HEK293 (cell line): ENCODE data around the gene FGF22.

Experiments
- CTCF ChIA-PET: fragments of 350-600 bp; formaldehyde crosslinking; extraction: SDS; loops from one replicate; lab custom pipeline; 2021; ENCODE audit warnings: antibody characterized with exemption; lab: Yijun Ruan, JAX
- POLR2A ChIA-PET: fragments of 300-600 bp; formaldehyde crosslinking; extraction: SDS; loops from one replicate; lab custom pipeline; 2020; ENCODE audit warnings: antibody characterized with exemption, inconsistent platforms; lab: Yijun Ruan, JAX
- H3K27ac ChIP-seq: fragments of 200-500 bp; sonication (Bioruptor generic); 2 replicates; pipeline ENCODE4 v1.5.1; 2014; ENCODE audit warnings: low read depth, low read length, control low read depth, inconsistent platforms; ENCODE audit errors: extremely low read depth
- H3K36me3 ChIP-seq, 2 experiments: fragments of 200-500 bp in 1 of 2; sonication (Bioruptor generic) in 1 of 2; 1 replicate in 1 of 2; 2 replicates in 1 of 2; pipeline ENCODE4 v1.5.1; 2014 to 2017; ENCODE audit warnings: inconsistent platforms in 2 of 2, low read length in 2 of 2; ENCODE audit not compliant: control insufficient read depth in 2 of 2, insufficient read depth in 1 of 2
- H3K4me1 ChIP-seq: fragments of 200-500 bp; sonication (Bioruptor generic); 2 replicates; pipeline ENCODE4 v1.5.1; 2014; ENCODE audit warnings: mild to moderate bottlenecking, low read length, inconsistent platforms; ENCODE audit not compliant: control insufficient read depth, insufficient read depth
- H3K4me3 ChIP-seq: 2 replicates; pipeline ENCODE4 v1.5.1; 2011; ENCODE audit warnings: low read depth, mild to moderate bottlenecking, control low read depth, low read length, moderate library complexity
- H3K9me3 ChIP-seq: fragments of 200-500 bp; sonication (Bioruptor generic); 2 replicates; pipeline ENCODE4 v1.5.1; 2014; ENCODE audit warnings: low read depth, low read length, inconsistent platforms; ENCODE audit not compliant: control insufficient read depth, insufficient read depth
- BCL11A ChIP-seq: fragments of 450-650 bp; formaldehyde crosslinking; IDR thresholded peaks from 2 replicates; pipeline ENCODE4 v1.5.1; 2016; ENCODE audit warnings: low read depth, missing biosample characterization, missing genetic modification characterization
- BCL11B ChIP-seq: fragments of 450-650 bp; formaldehyde crosslinking; IDR thresholded peaks from 2 replicates; pipeline ENCODE4 v1.5.1; 2016; ENCODE audit warnings: low read depth, missing biosample characterization, missing genetic modification characterization
- EGR2 ChIP-seq: fragments of 450-650 bp; formaldehyde crosslinking; IDR thresholded peaks from 2 replicates; pipeline ENCODE4 v1.5.1; 2016; ENCODE audit warnings: low read depth, missing biosample characterization, missing genetic modification characterization
- GFI1B ChIP-seq: fragments of 450-650 bp; formaldehyde crosslinking; IDR thresholded peaks from 2 replicates; pipeline ENCODE4 v1.5.1; 2016; ENCODE audit warnings: missing biosample characterization, missing genetic modification characterization
- HOXD13 ChIP-seq: sonication (generic); formaldehyde crosslinking; IDR thresholded peaks from 2 replicates; pipeline ENCODE4 v1.8.0; 2022; ENCODE audit warnings: missing genetic modification reagents, borderline replicate concordance
- MYNN ChIP-seq: fragments of 450-650 bp; formaldehyde crosslinking; IDR thresholded peaks from 2 replicates; pipeline ENCODE4 v1.5.1; 2016; ENCODE audit warnings: missing biosample characterization, missing genetic modification characterization, borderline replicate concordance
- SP2 ChIP-seq: fragments of 450-650 bp; formaldehyde crosslinking; IDR thresholded peaks from 2 replicates; pipeline ENCODE4 v1.5.1; 2016; ENCODE audit warnings: missing biosample characterization, missing genetic modification characterization
- ZFHX2 ChIP-seq: fragments of 450-650 bp; formaldehyde crosslinking; conservative IDR thresholded peaks from 2 replicates; pipeline ENCODE4 v1.5.1; 2016; ENCODE audit warnings: missing biosample characterization, missing genetic modification characterization
- ZFP41 ChIP-seq: fragments of 450-650 bp; formaldehyde crosslinking; IDR thresholded peaks from 2 replicates; pipeline ENCODE4 v1.5.1; 2016; ENCODE audit warnings: missing biosample characterization, missing genetic modification characterization, borderline replicate concordance
- ZNF133 ChIP-seq: fragments of 450-650 bp; formaldehyde crosslinking; IDR thresholded peaks from 2 replicates; pipeline ENCODE4 v1.5.1; 2016; ENCODE audit warnings: missing biosample characterization, missing genetic modification characterization
- ZNF19 ChIP-seq: fragments of 450-650 bp; formaldehyde crosslinking; IDR thresholded peaks from 2 replicates; pipeline ENCODE4; 2016; ENCODE audit warnings: missing biosample characterization, missing genetic modification characterization, low read depth
- ZNF324 ChIP-seq: fragments of 450-650 bp; formaldehyde crosslinking; IDR thresholded peaks from 2 replicates; pipeline ENCODE4 v1.5.1; 2016; ENCODE audit warnings: missing biosample characterization, missing genetic modification characterization
- ZNF501 ChIP-seq: fragments of 450-650 bp; formaldehyde crosslinking; IDR thresholded peaks from 2 replicates; pipeline ENCODE4 v1.5.1; 2016; ENCODE audit warnings: missing biosample characterization, missing genetic modification characterization
- ZNF530 ChIP-seq: fragments of 450-650 bp; formaldehyde crosslinking; IDR thresholded peaks from 2 replicates; pipeline ENCODE4 v1.5.1; 2016; ENCODE audit warnings: low read depth, missing biosample characterization, missing genetic modification characterization
- ZNF610 ChIP-seq: fragments of 450-650 bp; formaldehyde crosslinking; IDR thresholded peaks from 2 replicates; pipeline ENCODE4 v1.5.1; 2016; ENCODE audit warnings: missing biosample characterization, missing genetic modification characterization, borderline replicate concordance
- ZNF624 ChIP-seq: fragments of 450-650 bp; formaldehyde crosslinking; IDR thresholded peaks from 2 replicates; pipeline ENCODE4 v1.5.1; 2017; ENCODE audit warnings: missing biosample characterization, missing genetic modification characterization
- ZNF626 ChIP-seq: fragments of 450-650 bp; sonication (Bioruptor Pico); formaldehyde crosslinking; IDR thresholded peaks from 2 replicates; pipeline ENCODE4 v1.5.1; 2018; ENCODE audit warnings: missing biosample characterization, missing genetic modification characterization, inconsistent platforms
- ZNF658 ChIP-seq: fragments of 450-650 bp; formaldehyde crosslinking; IDR thresholded peaks from 2 replicates; pipeline ENCODE4; 2016; ENCODE audit warnings: missing biosample characterization, missing genetic modification characterization
- TF ChIP-seq, protein P1 (sequence below): fragments of 450-650 bp; formaldehyde crosslinking; IDR thresholded peaks from 2 replicates; pipeline ENCODE4 v1.5.1; 2016; ENCODE audit warnings: missing biosample characterization, missing genetic modification characterization
- TF ChIP-seq, protein P2 (sequence below): fragments of 450-650 bp; formaldehyde crosslinking; IDR thresholded peaks from 2 replicates; pipeline ENCODE4 v1.5.1; 2016; ENCODE audit warnings: missing biosample characterization, missing genetic modification characterization, borderline replicate concordance

The FGF22 gene

GRCh38 chr19:595326-596262 is 44.1 kb upstream of the FGF22 start:
- CTCF ChIA-PET: interaction anchor here (0.8 kb wide), 1 partner anchor 12 kb away, joined by 4 read pairs; no protein-coding TSS in a partner anchor
- Histone ChIP-seq H3K4me3 (no peak overlapping the region), H3K27ac (no peak overlapping the region), H3K4me1 (no peaks in the 10 kb centered on the region), H3K36me3 (no peaks in the 10 kb centered on the region), H3K9me3 (no peaks in the 10 kb centered on the region)
- POLR2A ChIA-PET: interaction anchor here (0.5 kb wide), 1 partner anchor 242 kb away, joined by 4 read pairs; no protein-coding TSS in a partner anchor
- TF ChIP-seq MYNN (tag by site-specific recombination): no peak
- TF ChIP-seq ZFP41 (tag by site-specific recombination): no peak
- TF ChIP-seq ZFHX2: peak; percentile 80
- no peak for TF ChIP-seq BCL11A (tag by site-specific recombination)
- TF ChIP-seq, protein P1, sequence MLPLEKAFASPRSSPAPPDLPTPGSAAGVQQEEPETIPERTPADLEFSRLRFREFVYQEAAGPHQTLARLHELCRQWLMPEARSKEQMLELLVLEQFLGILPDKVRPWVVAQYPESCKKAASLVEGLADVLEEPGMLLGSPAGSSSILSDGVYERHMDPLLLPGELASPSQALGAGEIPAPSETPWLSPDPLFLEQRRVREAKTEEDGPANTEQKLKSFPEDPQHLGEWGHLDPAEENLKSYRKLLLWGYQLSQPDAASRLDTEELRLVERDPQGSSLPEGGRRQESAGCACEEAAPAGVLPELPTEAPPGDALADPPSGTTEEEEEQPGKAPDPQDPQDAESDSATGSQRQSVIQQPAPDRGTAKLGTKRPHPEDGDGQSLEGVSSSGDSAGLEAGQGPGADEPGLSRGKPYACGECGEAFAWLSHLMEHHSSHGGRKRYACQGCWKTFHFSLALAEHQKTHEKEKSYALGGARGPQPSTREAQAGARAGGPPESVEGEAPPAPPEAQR (tag by site-specific recombination): no peak
- no peak for TF ChIP-seq ZNF626
- TF ChIP-seq ZNF658 (tag by site-specific recombination): no peak
- TF ChIP-seq ZNF530 (tag by site-specific recombination): no peak
- TF ChIP-seq ZNF19: no peak
- no peak for TF ChIP-seq ZNF610
- no peak for TF ChIP-seq ZNF324
- no peak for TF ChIP-seq ZNF501 (tag by site-specific recombination)
- no peak for TF ChIP-seq HOXD13 (CRISPR knock-in tag)
- TF ChIP-seq, protein P2, sequence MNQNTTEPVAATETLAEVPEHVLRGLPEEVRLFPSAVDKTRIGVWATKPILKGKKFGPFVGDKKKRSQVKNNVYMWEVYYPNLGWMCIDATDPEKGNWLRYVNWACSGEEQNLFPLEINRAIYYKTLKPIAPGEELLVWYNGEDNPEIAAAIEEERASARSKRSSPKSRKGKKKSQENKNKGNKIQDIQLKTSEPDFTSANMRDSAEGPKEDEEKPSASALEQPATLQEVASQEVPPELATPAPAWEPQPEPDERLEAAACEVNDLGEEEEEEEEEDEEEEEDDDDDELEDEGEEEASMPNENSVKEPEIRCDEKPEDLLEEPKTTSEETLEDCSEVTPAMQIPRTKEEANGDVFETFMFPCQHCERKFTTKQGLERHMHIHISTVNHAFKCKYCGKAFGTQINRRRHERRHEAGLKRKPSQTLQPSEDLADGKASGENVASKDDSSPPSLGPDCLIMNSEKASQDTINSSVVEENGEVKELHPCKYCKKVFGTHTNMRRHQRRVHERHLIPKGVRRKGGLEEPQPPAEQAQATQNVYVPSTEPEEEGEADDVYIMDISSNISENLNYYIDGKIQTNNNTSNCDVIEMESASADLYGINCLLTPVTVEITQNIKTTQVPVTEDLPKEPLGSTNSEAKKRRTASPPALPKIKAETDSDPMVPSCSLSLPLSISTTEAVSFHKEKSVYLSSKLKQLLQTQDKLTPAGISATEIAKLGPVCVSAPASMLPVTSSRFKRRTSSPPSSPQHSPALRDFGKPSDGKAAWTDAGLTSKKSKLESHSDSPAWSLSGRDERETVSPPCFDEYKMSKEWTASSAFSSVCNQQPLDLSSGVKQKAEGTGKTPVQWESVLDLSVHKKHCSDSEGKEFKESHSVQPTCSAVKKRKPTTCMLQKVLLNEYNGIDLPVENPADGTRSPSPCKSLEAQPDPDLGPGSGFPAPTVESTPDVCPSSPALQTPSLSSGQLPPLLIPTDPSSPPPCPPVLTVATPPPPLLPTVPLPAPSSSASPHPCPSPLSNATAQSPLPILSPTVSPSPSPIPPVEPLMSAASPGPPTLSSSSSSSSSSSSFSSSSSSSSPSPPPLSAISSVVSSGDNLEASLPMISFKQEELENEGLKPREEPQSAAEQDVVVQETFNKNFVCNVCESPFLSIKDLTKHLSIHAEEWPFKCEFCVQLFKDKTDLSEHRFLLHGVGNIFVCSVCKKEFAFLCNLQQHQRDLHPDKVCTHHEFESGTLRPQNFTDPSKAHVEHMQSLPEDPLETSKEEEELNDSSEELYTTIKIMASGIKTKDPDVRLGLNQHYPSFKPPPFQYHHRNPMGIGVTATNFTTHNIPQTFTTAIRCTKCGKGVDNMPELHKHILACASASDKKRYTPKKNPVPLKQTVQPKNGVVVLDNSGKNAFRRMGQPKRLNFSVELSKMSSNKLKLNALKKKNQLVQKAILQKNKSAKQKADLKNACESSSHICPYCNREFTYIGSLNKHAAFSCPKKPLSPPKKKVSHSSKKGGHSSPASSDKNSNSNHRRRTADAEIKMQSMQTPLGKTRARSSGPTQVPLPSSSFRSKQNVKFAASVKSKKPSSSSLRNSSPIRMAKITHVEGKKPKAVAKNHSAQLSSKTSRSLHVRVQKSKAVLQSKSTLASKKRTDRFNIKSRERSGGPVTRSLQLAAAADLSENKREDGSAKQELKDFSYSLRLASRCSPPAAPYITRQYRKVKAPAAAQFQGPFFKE (tag by site-specific recombination): no peak
- TF ChIP-seq GFI1B: no peak
- TF ChIP-seq BCL11B (tag by site-specific recombination): no peak
- peak; percentile 68 for TF ChIP-seq EGR2
- TF ChIP-seq ZNF133: no peak
- TF ChIP-seq ZNF624 (tag by site-specific recombination): no peak
- 0 out of 2 replicates have a peak, but pooled peaks have one; percentile 13 for TF ChIP-seq SP2
